GM23248 (cell line): ENCODE results near the gene ALK.

Experiments
- EZH2 ChIP-seq: fragments of 200-600 bp; sonication (generic); IDR thresholded peaks from 2 replicates; pipeline ENCODE4 v1.6.1; 2018; ENCODE audit warnings: antibody characterized with exemption, mild to moderate bottlenecking; ENCODE audit not compliant: insufficient read depth, poor library complexity, severe bottlenecking
- EZH2phosphoT487 ChIP-seq: fragments of 200-600 bp; sonication (generic); IDR thresholded peaks from 2 replicates; pipeline ENCODE4 v1.6.1; 2018; ENCODE audit warnings: antibody characterized with exemption, moderate library complexity, mild to moderate bottlenecking, low read depth; ENCODE audit not compliant: insufficient read depth

DNA sequence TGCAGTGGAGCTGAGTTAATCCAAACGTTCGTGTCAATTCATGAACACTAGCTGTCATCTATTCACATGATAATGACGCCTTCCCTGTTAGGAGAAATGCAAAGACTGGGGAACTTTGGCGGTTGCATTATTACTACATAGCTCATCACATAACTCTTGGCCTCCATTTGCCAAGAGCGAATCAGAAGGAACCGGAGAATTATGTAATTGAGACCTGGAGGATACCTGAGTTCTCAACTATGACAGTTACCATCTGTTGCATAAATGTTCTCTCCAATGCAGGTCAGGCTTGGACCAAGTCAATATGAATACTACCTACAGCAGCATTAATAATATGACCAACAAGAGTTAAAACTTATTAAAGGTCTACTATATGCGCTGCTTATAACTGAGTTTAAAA is 531.7 kb downstream of the ALK start:
- TF ChIP-seq EZH2phosphoT487 (no peak), EZH2 (no peak)
